Suprapubic skin (tissue), 3 donors: ENCODE data around the gene GPBAR1.

Source experiments
- POLR2A ChIP-seq, 2 donors: fragments of 450-650 bp; IDR thresholded peaks; one replicate each; pipeline ENCODE4 v1.6.1; 2017; ENCODE audit warnings: antibody characterized with exemption in 2 of 2, mild to moderate bottlenecking in 2 of 2, moderate library complexity in 2 of 2
- TF ChIP-seq, protein P1 (sequence below), 2 donors: fragments of 200-600 bp in 1 of 2; fragments of 450-650 bp in 1 of 2; sonication (generic) in 1 of 2; IDR thresholded peaks; one replicate each; pipeline ENCODE4 v1.5.1; 2016 to 2019; ENCODE audit warnings: antibody characterized with exemption in 2 of 2, mild to moderate bottlenecking in 1 of 2, moderate library complexity in 1 of 2

DNA sequence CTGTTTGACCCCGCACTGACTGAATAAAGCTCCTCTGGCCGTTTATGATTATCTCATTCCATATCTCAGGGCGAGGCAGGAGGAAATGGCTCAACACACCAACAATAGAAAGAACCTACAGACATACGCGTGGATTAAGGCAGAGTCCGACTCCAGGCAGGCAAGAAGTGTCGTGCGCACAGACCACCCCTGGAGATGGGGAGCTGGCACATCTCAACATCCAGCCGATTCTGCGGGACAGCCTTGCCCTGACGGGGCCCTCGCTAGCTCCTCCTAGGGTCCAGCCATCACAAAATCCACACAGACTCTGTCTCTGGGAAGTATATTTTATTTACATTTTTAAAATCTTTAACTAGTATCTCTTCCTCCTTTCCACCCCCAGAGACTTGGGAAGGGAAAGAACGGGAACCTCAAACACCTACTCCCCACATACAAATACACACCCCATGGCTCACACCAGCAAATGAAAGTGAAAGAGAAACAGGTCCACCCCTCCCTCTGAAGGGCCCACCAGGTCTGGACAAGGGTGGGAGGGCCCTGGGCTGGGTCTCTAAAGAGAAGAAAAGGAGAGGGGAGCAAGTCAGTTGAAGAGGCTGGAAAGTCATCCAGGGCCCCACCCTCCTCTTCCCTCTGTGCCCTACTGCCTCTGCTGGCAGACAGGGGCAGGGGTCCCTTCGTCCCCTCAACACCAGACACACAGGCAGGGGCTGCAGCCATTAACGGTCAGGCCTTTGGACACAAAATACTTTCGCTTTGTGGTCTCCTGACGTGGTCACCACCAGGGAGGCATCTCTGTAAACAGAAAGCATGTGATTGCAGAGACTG lies 3.2 kb downstream of the GPBAR1 start:
- TF ChIP-seq, protein P1, sequence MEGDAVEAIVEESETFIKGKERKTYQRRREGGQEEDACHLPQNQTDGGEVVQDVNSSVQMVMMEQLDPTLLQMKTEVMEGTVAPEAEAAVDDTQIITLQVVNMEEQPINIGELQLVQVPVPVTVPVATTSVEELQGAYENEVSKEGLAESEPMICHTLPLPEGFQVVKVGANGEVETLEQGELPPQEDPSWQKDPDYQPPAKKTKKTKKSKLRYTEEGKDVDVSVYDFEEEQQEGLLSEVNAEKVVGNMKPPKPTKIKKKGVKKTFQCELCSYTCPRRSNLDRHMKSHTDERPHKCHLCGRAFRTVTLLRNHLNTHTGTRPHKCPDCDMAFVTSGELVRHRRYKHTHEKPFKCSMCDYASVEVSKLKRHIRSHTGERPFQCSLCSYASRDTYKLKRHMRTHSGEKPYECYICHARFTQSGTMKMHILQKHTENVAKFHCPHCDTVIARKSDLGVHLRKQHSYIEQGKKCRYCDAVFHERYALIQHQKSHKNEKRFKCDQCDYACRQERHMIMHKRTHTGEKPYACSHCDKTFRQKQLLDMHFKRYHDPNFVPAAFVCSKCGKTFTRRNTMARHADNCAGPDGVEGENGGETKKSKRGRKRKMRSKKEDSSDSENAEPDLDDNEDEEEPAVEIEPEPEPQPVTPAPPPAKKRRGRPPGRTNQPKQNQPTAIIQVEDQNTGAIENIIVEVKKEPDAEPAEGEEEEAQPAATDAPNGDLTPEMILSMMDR (IDR thresholded peaks at IDR 0.05): no peak
- no peak for TF ChIP-seq POLR2A (IDR thresholded peaks at IDR 0.05)
